AG20443 (cell line): ENCODE measurements around the gene AHR.

Experiments
- DNase-seq: peaks from one replicate; pipeline ENCODE4 v3.0.0; 2012; ENCODE audit warnings: low spot score, mixed read lengths

Gene AHR

GRCh38 chr7:17298102-17298839, at the start of gene AHR:
AHR (plus strand) TSS chr7:17298652; CDS start chr7:17299265, 613 bp downstream.
- peak; percentile 96 for DNase-seq

- no peak for DNase-seq
Measured at GRCh38 chr7:17253885-17254284, 44.6 kb upstream of the AHR start.

DNA sequence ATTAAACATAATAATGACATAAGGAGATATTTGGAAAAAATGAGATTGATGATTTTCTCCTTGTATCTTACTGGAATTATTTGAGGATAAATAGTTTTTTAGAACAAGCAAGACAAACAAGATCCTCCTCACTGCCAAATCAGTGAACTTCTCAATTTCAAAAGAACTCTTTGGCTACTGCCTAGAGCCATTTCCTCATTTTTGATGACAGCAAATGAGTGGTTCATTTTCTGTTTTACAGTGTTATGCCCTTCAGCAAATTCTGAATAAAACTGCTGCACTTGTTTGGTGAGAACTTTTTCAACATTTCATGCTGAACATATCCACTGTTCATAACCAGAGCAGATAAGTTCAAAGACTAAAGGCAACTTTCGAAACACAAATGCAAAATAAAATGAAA, 42.5 kb upstream of the AHR start:
- DNase-seq = no peak

GRCh38 chr7:17256375-17256774, 42.1 kb upstream of the AHR start:
- no peak for DNase-seq

DNA sequence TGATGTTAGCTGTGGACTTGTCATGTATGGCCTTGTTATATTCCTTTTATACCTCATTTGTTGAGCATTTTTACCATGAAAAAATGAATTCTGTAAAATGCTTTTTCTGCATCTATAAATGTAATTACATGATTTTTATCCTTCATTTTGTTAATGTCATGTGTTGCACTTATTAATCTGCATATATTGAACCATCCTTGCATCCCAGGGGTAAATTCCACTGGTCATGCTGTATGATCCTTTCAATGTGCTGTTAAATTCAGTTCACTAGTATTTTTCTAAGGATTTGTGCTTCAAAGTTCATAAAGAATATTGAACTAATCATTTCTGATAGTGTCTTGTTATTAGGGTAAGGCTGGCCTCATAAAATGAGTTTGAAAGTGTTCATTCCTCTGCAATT, 31.9 kb upstream of the AHR start:
- no peak for DNase-seq

DNA sequence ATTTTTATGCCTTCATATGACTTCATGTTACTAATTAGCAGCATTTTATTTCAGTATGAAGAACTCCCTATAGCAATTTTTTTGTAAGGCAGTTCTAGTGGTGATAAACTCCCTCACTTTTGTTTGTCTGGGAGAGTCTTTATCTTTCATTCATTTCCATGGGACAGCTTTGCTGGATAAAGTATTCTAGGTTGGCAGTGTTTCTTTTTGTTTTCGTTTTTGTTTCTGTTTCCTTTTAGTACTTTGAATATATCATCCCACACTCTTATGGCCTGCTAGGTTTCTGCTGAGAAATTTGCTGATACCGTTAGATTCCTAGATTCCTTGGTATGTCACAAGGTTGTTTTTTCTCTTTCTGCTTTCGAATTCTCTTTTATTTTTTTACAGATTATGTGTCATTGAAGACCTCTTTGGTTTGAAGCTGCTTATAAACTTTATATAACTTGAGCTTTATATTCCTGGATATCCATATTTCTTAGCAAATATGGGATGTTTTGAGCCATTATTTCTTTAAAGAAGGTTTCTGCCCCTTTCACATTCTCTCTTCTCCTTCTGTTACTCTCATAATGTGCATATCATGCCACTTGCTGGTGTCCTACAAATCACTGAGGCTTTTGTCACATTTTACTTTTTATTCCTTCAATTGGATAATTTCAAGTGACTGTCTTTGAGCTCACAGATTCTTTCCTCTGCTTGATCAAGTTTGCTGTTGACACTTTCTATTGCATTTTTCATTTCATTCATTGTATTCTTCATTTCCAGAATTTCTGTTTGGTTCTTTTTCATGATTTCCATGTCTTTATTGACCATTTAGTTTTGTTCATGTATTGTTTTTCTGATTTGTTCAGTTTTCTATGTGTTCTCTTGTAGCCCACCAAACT, 28.9 kb upstream of the AHR start:
- no peak for DNase-seq

- DNase-seq = no peak
Measured at GRCh38 chr7:17274551-17275245, 23.8 kb upstream of the AHR start.

DNA sequence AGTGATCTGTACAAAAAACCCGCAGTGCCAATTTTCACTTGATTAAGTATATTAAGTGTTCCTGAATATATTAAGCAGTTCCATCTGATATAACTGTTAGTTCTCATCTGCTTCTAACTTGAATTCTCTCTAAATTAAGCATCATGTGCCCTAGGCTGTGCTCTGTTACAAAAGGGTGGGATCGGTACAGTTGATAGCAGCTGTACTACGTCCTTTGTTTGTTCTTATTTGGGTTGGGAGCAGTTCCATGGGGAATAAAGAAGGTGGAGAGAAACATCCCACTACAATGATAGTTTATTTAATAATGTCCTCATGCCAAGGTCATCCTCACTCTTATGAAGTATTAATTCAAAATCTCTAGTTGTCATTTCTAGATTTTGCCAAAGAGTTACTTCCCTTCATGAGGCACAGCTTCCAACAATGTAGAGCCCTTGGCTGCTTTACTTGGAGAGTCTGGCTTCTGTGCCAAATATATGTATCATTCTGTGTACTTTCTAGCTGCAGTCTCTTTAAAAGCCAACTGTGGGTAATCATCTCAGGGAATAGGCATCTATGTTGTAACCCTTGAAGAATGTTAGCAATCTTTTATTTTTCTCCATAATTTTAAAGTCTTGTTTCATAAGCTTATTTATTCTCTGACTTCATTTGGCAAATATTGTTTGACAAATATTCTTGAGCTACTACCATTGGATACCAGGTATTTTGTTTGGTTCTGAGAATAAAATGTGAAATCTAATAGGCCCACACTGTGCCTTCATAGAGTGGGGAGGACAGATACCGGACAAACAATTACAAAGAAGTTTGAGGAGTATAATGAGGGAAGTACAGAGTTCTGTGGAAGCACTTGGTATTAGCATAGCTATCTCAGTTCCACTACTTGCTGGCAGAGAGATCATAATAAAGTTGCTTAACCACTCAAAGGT, 22.4 kb upstream of the AHR start:
- DNase-seq = peak; percentile 76

GRCh38 chr7:17279061-17279460, 19.4 kb upstream of the AHR start:
- no peak for DNase-seq

GRCh38 chr7:17289074-17289645, 9.3 kb upstream of the AHR start:
- DNase-seq = no peak

- no peak for DNase-seq
Measured at GRCh38 chr7:17292843-17293242, 5.6 kb upstream of the AHR start.

DNA sequence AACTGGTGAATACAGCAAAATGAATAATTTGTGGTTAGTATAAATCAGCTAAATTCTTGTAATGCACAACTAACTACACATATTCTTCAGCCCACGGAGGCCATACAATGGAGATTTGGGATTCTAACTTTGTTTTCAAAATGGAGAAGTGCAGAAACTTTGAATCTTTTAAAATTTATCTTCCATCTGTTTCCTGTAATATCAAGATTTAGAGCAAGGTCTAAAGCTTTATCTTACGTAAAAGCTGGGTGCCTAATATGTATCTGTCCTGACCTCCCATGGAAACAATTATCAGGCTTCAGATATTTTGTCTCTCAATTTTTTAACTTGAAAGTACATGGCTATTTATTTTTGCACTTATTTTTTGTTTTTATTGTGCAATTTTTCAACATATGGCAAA, 5.0 kb upstream of the AHR start:
- DNase-seq = no peak

GRCh38 chr7:17297243-17297642, 1.2 kb upstream of the AHR start:
- no peak for DNase-seq

GRCh38 chr7:17298840-17299482, 509 bp downstream of the AHR start:
- DNase-seq = peak; percentile 63

GRCh38 chr7:17299483-17299991, 1.1 kb downstream of the AHR start:
- DNase-seq = no peak

GRCh38 chr7:17300012-17300411, 1.6 kb downstream of the AHR start:
- no peak for DNase-seq

DNA sequence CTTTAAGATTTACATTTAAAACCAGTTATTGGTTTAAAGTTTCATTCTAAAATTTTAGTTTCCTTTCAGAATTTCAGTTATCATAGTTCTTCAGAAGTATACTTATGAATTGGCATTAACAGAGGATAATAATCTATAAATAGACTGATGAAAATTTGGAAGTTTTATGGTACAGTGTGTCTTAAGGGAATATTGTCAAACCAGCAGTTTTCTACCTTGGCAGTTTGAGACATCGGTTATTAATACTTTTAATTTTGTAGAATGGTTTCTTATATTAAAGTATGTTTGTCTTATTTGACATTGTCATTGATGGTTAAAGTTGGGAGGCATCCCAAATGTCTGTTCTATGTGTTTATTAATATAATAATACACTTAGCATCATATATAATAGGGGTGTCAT, 2.0 kb downstream of the AHR start:
- no peak for DNase-seq

DNA sequence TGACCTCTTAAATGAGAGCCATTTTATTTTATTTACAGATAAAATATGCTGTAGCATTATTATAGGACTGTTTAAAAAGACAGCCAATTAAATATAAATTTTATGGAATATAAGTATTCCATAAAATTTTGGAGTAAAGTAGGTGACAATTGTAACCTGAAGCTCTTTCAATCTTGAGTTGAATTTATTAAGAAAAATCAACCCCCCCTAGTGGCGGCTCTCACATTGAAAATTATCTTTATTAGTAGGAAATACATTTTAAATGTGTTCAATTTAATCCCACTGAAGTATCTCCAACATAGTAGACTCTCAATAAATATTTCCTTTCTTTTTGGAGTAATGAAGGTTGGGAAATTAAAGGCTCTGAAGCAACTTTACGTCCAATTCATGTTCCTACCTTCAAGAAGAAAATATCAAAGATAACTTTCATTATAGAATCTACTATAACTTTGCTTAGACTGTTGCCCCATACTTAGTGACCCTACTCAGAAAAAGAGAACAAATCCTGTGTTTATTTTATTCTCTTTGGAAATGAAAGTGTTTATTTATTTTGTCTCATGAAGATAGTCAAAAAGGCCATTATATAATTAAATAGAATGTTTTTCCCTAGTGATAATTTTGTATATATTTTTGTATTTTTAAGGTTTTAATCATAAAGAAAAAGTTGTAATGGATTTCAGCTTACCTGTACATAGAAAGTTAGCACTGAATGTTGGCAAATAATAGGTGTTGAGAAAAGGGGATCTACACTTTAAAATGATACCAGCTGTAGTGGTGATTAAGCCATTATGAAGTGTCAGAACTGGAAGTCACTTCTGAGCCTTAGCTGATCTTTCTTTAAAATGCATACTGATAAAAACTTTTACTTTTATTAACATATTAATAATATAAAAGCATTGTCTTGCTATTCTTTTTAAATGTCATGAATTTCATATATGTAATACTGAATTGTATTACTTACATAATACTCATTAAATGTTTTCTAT, 3.3 kb downstream of the AHR start:
- DNase-seq = no peak

DNA sequence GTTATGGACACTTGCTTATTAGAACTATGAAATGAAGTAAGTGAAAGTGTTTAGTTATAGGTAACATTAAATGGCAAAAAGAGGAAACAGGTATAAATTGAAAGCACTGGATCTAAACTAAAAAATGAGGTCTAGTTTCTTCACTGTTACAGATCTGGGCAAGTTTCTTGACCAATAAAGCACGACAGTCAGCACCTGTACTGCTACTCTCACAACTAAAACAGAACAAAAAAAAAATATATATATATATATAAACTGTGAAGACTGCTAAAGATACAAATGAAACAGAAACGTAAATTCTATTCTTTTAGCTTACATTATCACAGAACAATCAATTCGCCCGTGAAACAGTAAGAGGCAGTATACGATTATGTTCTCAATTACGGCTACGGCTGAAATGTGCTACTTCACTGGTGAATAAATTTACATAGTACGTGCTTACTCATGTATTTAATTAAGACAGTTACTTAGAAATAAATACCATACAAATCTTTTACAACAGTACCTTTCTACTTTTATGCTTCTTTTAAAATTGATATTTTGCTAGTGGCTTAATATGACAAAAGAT, 4.2 kb downstream of the AHR start:
- no peak for DNase-seq
